Neuron (in vitro differentiated cells): ENCODE measurements around the gene PNMA5.
"Not testable (repeated sequence)": the region's sequence is repeated elsewhere in the genome, so short reads cannot be mapped to it uniquely, and the experiment has no call there.

ENCODE experiments used
- H2AFZ ChIP-seq: one replicate; pipeline ENCODE4 v1.6.1; 2013; ENCODE audit warnings: low read depth, mild to moderate bottlenecking, inconsistent platforms, low read length, moderate library complexity
- H3K27me3 ChIP-seq: one replicate; pipeline ENCODE4 v1.6.1; 2013; ENCODE audit warnings: low read length; ENCODE audit not compliant: insufficient read depth
- H3K36me3 ChIP-seq: one replicate; pipeline ENCODE4 v1.6.1; 2013; ENCODE audit warnings: low read length; ENCODE audit not compliant: insufficient read depth
- H3K4me1 ChIP-seq: one replicate; pipeline ENCODE4 v1.6.1; 2013; ENCODE audit warnings: low read length; ENCODE audit not compliant: insufficient read depth
- H3K4me3 ChIP-seq: 2 replicates; pipeline ENCODE4 v1.5.1; 2013; ENCODE audit warnings: mild to moderate bottlenecking, low read length, moderate library complexity
- H3K9me3 ChIP-seq: one replicate; pipeline ENCODE4 v1.6.1; 2013; ENCODE audit warnings: low read length

Gene PNMA5

GRCh38 chrX:152993933-152994332 is at the start of gene PNMA5:
PNMA5 (minus strand) TSS chrX:152994116; CDS start chrX:152991598, 2,518 bp downstream.
- Histone ChIP-seq H3K36me3 (no peaks in the 10 kb centered on the region), H3K27me3 (peaks cover 9% of the 10 kb centered on the region), H3K4me3 (no peak within 1 kb of the TSS), H3K4me1 (peaks cover 4% of the 10 kb centered on the region), H3K9me3 (no peaks in the 10 kb centered on the region), H2AFZ (no peak within 1 kb of the TSS)

GRCh38 chrX:153032397-153033118 is 38.6 kb upstream of the PNMA5 start:
- no peak overlapping the region for H3K4me3 ChIP-seq
- H3K36me3 ChIP-seq = no peaks in the 10 kb centered on the region
- H3K9me3 ChIP-seq = no peaks in the 10 kb centered on the region
- H3K4me1 ChIP-seq = no peaks in the 10 kb centered on the region
- no peak overlapping the region for H2AFZ ChIP-seq
- peaks cover 4% of the 10 kb centered on the region for H3K27me3 ChIP-seq

- Histone ChIP-seq H3K27me3 (peaks cover 4% of the 10 kb centered on the region), H3K4me3 (no peak overlapping the region), H2AFZ (no peak overlapping the region), H3K9me3 (no peaks in the 10 kb centered on the region), H3K36me3 (no peaks in the 10 kb centered on the region), H3K4me1 (no peaks in the 10 kb centered on the region)
These were observed 36.9 kb upstream of the PNMA5 start for GRCh38 chrX:153030801-153031200.

GRCh38 chrX:153029875-153030274 is 36.0 kb upstream of the PNMA5 start:
- no peaks in the 10 kb centered on the region for H3K4me1 ChIP-seq
- no peak overlapping the region for H3K4me3 ChIP-seq
- no peak overlapping the region for H2AFZ ChIP-seq
- H3K36me3 ChIP-seq = no peaks in the 10 kb centered on the region
- no peaks in the 10 kb centered on the region for H3K9me3 ChIP-seq
- H3K27me3 ChIP-seq = peaks cover 4% of the 10 kb centered on the region

- Histone ChIP-seq H3K4me3 (no peak overlapping the region), H3K4me1 (no peaks in the 10 kb centered on the region), H3K9me3 (no peaks in the 10 kb centered on the region), H2AFZ (no peak overlapping the region), H3K36me3 (no peaks in the 10 kb centered on the region), H3K27me3 (peaks cover 4% of the 10 kb centered on the region)
These were observed 35.2 kb upstream of the PNMA5 start for GRCh38 chrX:153029162-153029561.

- H3K4me3 ChIP-seq, H3K27me3 ChIP-seq, H3K36me3 ChIP-seq, H2AFZ ChIP-seq, H3K4me1 ChIP-seq, H3K9me3 ChIP-seq: not testable (repeated sequence)
These were observed 34.6 kb upstream of the PNMA5 start for GRCh38 chrX:153028487-153028886.

- H3K27me3 ChIP-seq, H2AFZ ChIP-seq, H3K4me3 ChIP-seq, H3K4me1 ChIP-seq, H3K9me3 ChIP-seq, H3K36me3 ChIP-seq: not testable (repeated sequence)
These were observed 32.6 kb upstream of the PNMA5 start for GRCh38 chrX:153026501-153026900.

- Histone ChIP-seq H3K27me3 (peaks cover 8% of the 10 kb centered on the region), H3K36me3 (no peaks in the 10 kb centered on the region)
These were observed 25.2 kb upstream of the PNMA5 start for GRCh38 chrX:153019166-153019565.

GRCh38 chrX:153017174-153017573 is 23.3 kb upstream of the PNMA5 start:
- H3K4me3 ChIP-seq, H3K27me3 ChIP-seq, H3K9me3 ChIP-seq, H3K4me1 ChIP-seq, H3K36me3 ChIP-seq, H2AFZ ChIP-seq: not testable (repeated sequence)

More at GRCh38 chrX:153019166-153019565, 25.2 kb upstream of the PNMA5 start:
- Histone ChIP-seq H3K4me1 (no peaks in the 10 kb centered on the region), H2AFZ (no peak overlapping the region), H3K4me3 (no peak overlapping the region), H3K9me3 (no peaks in the 10 kb centered on the region)

GRCh38 chrX:153004780-153005179 is 10.9 kb upstream of the PNMA5 start:
- Histone ChIP-seq H3K4me3 (no peak overlapping the region), H3K9me3 (no peaks in the 10 kb centered on the region), H2AFZ (no peak overlapping the region), H3K27me3 (peaks cover 3% of the 10 kb centered on the region), H3K36me3 (no peaks in the 10 kb centered on the region), H3K4me1 (no peaks in the 10 kb centered on the region)

- Histone ChIP-seq H3K36me3 (no peaks in the 10 kb centered on the region), H3K27me3 (peaks cover 3% of the 10 kb centered on the region), H3K4me3 (no peak overlapping the region), H3K4me1 (no peaks in the 10 kb centered on the region), H3K9me3 (no peaks in the 10 kb centered on the region), H2AFZ (no peak overlapping the region)
These were observed 10.1 kb upstream of the PNMA5 start for GRCh38 chrX:153003981-153004380.

- not testable (repeated sequence) for H3K4me3 ChIP-seq, H3K27me3 ChIP-seq
These were observed 8.3 kb upstream of the PNMA5 start for GRCh38 chrX:153002182-153002581.

GRCh38 chrX:152997337-152997736 is 3.4 kb upstream of the PNMA5 start:
- no peaks in the 10 kb centered on the region for H3K9me3 ChIP-seq
- no peak overlapping the region for H3K4me3 ChIP-seq
- H3K27me3 ChIP-seq = peaks cover 3% of the 10 kb centered on the region
- no peaks in the 10 kb centered on the region for H3K4me1 ChIP-seq
- H2AFZ ChIP-seq = no peak overlapping the region
- no peaks in the 10 kb centered on the region for H3K36me3 ChIP-seq

More at GRCh38 chrX:153002182-153002581, 8.3 kb upstream of the PNMA5 start:
- not testable (repeated sequence) for H3K4me1 ChIP-seq, H3K9me3 ChIP-seq, H2AFZ ChIP-seq, H3K36me3 ChIP-seq

GRCh38 chrX:152992115-152992514 is 1.8 kb downstream of the PNMA5 start:
- no peaks in the 10 kb centered on the region for H3K9me3 ChIP-seq
- peaks cover 4% of the 10 kb centered on the region for H3K4me1 ChIP-seq
- H3K36me3 ChIP-seq = no peaks in the 10 kb centered on the region
- no peak overlapping the region for H3K4me3 ChIP-seq
- no peak overlapping the region for H2AFZ ChIP-seq
- peaks cover 9% of the 10 kb centered on the region for H3K27me3 ChIP-seq
